ENCODE results near the gene CACNA1H.

DNA sequence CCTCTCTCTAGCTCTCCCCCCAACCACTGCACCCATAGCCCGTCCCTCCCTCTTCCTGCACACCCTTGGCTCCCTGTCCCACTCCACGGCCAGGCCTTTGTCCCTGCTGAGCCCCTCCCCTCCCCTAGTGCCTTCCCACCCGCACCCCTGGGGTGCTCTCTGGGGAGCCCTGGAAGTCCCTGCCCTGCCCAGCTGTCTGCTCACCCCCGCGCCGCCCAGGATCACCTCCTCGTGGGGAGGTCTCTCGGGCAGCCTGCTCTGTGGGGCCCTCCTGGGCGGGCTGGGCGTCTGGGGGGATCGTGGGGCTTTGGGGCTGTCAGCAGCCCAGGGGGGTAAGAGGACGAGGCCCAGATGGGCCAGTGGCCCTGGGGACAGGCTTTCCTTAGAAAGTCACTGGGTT lies 18.1 kb downstream of the CACNA1H start:
- TF ChIP-seq, protein P1, sequence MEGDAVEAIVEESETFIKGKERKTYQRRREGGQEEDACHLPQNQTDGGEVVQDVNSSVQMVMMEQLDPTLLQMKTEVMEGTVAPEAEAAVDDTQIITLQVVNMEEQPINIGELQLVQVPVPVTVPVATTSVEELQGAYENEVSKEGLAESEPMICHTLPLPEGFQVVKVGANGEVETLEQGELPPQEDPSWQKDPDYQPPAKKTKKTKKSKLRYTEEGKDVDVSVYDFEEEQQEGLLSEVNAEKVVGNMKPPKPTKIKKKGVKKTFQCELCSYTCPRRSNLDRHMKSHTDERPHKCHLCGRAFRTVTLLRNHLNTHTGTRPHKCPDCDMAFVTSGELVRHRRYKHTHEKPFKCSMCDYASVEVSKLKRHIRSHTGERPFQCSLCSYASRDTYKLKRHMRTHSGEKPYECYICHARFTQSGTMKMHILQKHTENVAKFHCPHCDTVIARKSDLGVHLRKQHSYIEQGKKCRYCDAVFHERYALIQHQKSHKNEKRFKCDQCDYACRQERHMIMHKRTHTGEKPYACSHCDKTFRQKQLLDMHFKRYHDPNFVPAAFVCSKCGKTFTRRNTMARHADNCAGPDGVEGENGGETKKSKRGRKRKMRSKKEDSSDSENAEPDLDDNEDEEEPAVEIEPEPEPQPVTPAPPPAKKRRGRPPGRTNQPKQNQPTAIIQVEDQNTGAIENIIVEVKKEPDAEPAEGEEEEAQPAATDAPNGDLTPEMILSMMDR (conservative IDR thresholded peaks at IDR 0.05 in 1 of 2, IDR thresholded peaks at IDR 0.05 in 1 of 2; ENCODE audit: extremely low read depth in 1 of 2, insufficient read depth in 1 of 2, low read depth in 1 of 2, low read length in 2 of 2): no peak
- TF ChIP-seq EZH2 (IDR thresholded peaks at IDR 0.05; ENCODE audit: borderline replicate concordance, low read length): no peak

Data from mammary epithelial cell (primary cell).